ENCODE data around the gene USP4.
"Not testable (repeated sequence)": the region's sequence is repeated elsewhere in the genome, so short reads cannot be mapped to it uniquely, and the experiment has no call there.

The USP4 gene

DNA sequence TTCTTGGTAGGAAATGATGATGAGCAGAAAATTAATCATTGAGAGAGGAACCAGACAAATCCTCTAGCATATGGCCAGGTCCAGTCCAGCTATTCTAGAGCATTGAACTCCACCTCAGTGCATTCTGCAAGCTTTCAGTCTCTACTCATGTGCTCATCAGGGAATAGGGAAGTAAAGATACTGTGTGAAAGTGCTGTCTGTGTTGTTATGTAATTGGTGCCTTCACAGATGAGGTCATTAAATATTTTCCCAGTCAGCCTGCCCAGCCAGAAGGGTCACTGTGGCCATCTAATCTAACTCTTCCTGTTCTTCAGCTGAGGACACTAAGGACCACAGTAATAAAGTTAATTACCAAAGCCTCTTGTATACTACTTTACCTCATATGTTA is 91.0 kb downstream of the USP4 start:
- DNase-seq (ENCODE audit: low read depth): no peak

DNA sequence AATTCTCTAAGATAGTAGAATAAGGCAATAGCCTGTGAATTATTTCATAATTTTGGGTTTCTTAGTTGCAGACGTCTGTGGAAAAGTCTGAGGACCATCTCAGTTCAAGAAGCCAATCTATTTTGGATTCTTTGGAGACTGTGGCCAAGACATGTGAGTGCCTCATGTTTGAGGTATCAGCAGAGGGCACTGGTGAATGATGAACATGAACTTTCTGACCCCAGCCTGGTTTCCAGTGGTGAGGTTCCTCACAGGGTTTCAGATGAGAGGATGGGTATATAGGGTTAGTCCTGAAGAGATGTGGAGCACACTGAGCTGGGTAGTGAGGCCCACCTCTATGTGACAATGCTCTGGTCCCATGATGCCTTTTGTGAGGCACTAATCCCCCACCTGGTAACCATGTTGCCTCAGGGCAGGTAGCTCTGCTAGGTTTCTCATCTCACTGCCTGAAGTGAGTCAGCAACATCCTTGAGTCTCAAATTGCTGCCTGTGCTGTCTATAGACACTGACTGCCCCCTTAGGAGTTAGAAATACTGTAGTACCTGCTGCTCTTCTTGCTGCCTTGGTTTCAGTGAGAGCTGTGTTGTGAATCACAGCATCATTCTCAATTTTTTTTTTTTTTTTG is 95.2 kb downstream of the USP4 start:
- no peak for DNase-seq (ENCODE audit: low read depth)

DNA sequence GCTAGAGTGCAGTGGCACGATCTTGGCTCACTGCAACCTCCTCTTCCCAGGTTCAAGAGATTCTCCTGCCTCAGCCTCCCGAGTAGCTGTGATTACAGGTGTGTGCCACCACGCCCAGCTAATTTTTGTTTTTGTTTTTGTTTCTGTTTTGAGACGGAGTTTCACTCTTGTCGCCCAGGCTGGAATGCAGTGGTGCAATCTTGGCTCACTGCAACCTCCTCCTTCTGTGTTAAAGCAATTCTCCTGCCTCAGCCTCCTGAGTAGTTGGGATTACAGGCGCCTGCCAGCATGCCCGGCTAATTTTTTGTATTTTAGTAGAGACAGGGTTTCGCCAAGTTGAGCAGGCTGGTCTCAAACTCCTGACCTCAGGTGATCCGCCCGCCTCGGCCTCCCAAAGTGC is 99.8 kb downstream of the USP4 start:
- not testable (repeated sequence) for DNase-seq (ENCODE audit: low read depth)

- DNase-seq (ENCODE audit: low read depth): no peak
Measured at GRCh38 chr3:49238274-49239127, 101.4 kb downstream of the USP4 start.

- DNase-seq (ENCODE audit: low read depth): no peak
Measured at GRCh38 chr3:49237344-49237743, 102.5 kb downstream of the USP4 start.

DNA sequence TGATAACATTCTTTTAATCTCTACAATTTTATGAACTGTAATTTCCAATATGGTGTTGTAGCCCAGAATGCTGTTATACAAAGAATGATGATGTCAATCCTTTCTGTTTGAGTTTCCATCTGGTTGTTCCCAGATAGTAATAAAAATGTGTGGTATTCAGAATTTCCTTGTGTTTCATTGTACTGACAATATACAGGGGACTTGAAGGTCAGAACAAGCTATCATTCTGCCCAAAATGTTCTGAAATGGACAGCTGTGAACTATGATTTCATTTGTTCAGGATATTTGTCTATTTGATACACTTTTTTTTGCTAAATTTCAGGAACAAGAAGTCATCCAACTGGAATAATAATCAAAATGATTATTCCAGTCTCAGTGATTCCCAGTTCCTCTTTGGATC is 103.6 kb downstream of the USP4 start:
- DNase-seq (ENCODE audit: low read depth): no peak

- not testable (repeated sequence) for DNase-seq (ENCODE audit: low read depth)
Measured at GRCh38 chr3:49228817-49229216, 111.0 kb downstream of the USP4 start.

Data from stimulated activated CD8-positive, alpha-beta memory T cell treated with anti-CD3 and anti-CD28 coated beads, Interleukin-15, amount 100 ng/mL, for 24 hours (primary cell).